ENCODE data around the gene ZBTB7C.

Gene ZBTB7C

DNA sequence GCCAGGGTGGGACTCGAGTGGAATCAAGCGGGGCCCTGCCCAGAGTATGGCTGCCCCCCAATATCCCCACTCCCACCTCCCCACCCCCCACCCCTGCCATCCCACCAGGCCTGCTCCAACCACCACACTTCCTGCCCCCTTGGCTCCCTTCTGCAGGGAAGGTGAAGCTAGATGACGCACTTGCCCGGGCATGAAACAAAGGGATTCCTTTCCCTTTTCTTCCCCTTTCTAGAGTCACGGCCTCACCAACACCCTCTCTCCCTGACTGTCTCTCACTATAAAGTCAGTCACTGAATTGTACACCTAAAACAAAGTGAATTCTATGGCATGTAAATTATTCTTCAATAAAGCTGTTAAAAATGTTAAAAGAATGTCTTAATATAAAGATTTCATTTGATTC lies 16.0 kb downstream of the ZBTB7C start:
- Histone ChIP-seq H3K27me3 (ENCODE audit: insufficient read depth, low read length) (peaks cover 9% of the 10 kb centered on the region), H3K4me3 (ENCODE audit: low read length) (no peak overlapping the region), H2AFZ (ENCODE audit: low read depth, low read length) (no peak overlapping the region), H3K36me3 (ENCODE audit: insufficient read depth, low read length) (no peaks in the 10 kb centered on the region), H3K4me1 (ENCODE audit: insufficient read depth, low read length) (no peaks in the 10 kb centered on the region), H3K9me3 (ENCODE audit: low read length) (no peaks in the 10 kb centered on the region)

DNA sequence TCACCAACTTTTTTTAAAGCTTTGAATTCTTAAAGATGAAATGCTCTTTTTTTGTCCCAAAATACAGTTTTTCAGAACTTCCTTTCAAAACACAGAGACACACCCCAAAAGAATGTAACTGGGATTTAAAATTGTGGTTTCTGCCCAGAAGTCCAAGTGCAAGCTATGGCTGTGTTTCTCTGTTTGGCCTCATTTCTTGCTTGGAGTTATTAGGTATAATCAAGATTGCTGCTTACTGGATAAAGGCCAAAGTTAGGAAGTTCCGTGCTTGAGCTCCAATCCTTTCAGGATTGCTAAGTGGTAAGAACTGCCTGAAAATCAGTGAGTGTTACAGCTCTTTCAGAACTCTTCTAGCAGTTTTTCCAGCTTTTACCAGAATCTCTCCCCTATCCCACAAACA lies 16.9 kb downstream of the ZBTB7C start:
- H2AFZ ChIP-seq (ENCODE audit: low read depth, low read length) = no peak overlapping the region

DNA sequence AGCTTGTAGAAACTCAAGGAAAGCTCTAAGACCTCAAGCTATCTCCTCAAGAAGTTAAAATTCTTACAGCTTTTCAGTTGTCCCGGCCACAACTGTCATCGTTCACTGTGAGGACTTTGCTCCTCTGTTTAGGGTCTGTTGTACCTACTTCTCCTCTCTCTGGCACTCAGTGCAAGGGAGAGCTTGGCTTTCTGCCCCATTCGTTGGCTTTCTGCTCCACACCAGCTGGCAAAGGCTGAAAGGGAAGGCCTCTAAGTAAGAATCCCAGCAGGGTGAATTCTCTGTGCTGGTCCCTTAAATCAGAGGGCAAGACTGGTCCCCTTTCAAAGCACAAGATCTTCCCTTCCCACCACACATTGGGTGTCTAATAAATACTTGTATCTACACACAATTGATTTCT lies 17.3 kb downstream of the ZBTB7C start:
- no peak overlapping the region for H2AFZ ChIP-seq (ENCODE audit: low read depth, low read length)
- no peak overlapping the region for H3K4me3 ChIP-seq (ENCODE audit: low read length)
- peaks cover 5% of the 10 kb centered on the region for H3K27me3 ChIP-seq (ENCODE audit: insufficient read depth, low read length)

More for the DNA sequence above, 16.9 kb downstream of the ZBTB7C start:
- Histone ChIP-seq H3K36me3 (ENCODE audit: insufficient read depth, low read length) (no peaks in the 10 kb centered on the region), H3K27me3 (ENCODE audit: insufficient read depth, low read length) (peaks cover 5% of the 10 kb centered on the region), H3K9me3 (ENCODE audit: low read length) (no peaks in the 10 kb centered on the region), H3K4me1 (ENCODE audit: insufficient read depth, low read length) (no peaks in the 10 kb centered on the region), H3K4me3 (ENCODE audit: low read length) (no peak overlapping the region)

GRCh38 chr18:48390641-48391040 lies 18.5 kb downstream of the ZBTB7C start:
- Histone ChIP-seq H3K36me3 (ENCODE audit: insufficient read depth, low read length) (no peaks in the 10 kb centered on the region), H3K4me1 (ENCODE audit: insufficient read depth, low read length) (no peaks in the 10 kb centered on the region), H3K4me3 (ENCODE audit: low read length) (no peak overlapping the region), H3K9me3 (ENCODE audit: low read length) (no peaks in the 10 kb centered on the region), H3K27me3 (ENCODE audit: insufficient read depth, low read length) (peaks cover 5% of the 10 kb centered on the region), H2AFZ (ENCODE audit: low read depth, low read length) (no peak overlapping the region)

More for the DNA sequence above, 17.3 kb downstream of the ZBTB7C start:
- Histone ChIP-seq H3K9me3 (ENCODE audit: low read length) (no peaks in the 10 kb centered on the region), H3K36me3 (ENCODE audit: insufficient read depth, low read length) (no peaks in the 10 kb centered on the region), H3K4me1 (ENCODE audit: insufficient read depth, low read length) (no peaks in the 10 kb centered on the region)

GRCh38 chr18:48388478-48388877 lies 20.7 kb downstream of the ZBTB7C start:
- no peak overlapping the region for H3K4me3 ChIP-seq (ENCODE audit: low read length)
- no peak overlapping the region for H2AFZ ChIP-seq (ENCODE audit: low read depth, low read length)
- H3K4me1 ChIP-seq (ENCODE audit: insufficient read depth, low read length) = no peaks in the 10 kb centered on the region
- peaks cover 5% of the 10 kb centered on the region for H3K27me3 ChIP-seq (ENCODE audit: insufficient read depth, low read length)
- H3K9me3 ChIP-seq (ENCODE audit: low read length) = no peaks in the 10 kb centered on the region
- no peaks in the 10 kb centered on the region for H3K36me3 ChIP-seq (ENCODE audit: insufficient read depth, low read length)

GRCh38 chr18:48387300-48387699 lies 21.9 kb downstream of the ZBTB7C start:
- Histone ChIP-seq H3K4me3 (ENCODE audit: low read length) (no peak overlapping the region), H3K27me3 (ENCODE audit: insufficient read depth, low read length) (peaks cover 5% of the 10 kb centered on the region), H2AFZ (ENCODE audit: low read depth, low read length) (no peak overlapping the region), H3K4me1 (ENCODE audit: insufficient read depth, low read length) (no peaks in the 10 kb centered on the region), H3K36me3 (ENCODE audit: insufficient read depth, low read length) (no peaks in the 10 kb centered on the region), H3K9me3 (ENCODE audit: low read length) (no peaks in the 10 kb centered on the region)

GRCh38 chr18:48385596-48385995 lies 23.6 kb downstream of the ZBTB7C start:
- Histone ChIP-seq H3K9me3 (ENCODE audit: low read length) (no peaks in the 10 kb centered on the region), H2AFZ (ENCODE audit: low read depth, low read length) (no peak overlapping the region), H3K4me3 (ENCODE audit: low read length) (no peak overlapping the region), H3K36me3 (ENCODE audit: insufficient read depth, low read length) (no peaks in the 10 kb centered on the region), H3K27me3 (ENCODE audit: insufficient read depth, low read length) (peaks cover 5% of the 10 kb centered on the region), H3K4me1 (ENCODE audit: insufficient read depth, low read length) (no peaks in the 10 kb centered on the region)

- no peak overlapping the region for H3K4me3 ChIP-seq (ENCODE audit: low read length)
- no peak overlapping the region for H2AFZ ChIP-seq (ENCODE audit: low read depth, low read length)
- peaks cover 9% of the 10 kb centered on the region for H3K27me3 ChIP-seq (ENCODE audit: insufficient read depth, low read length)
- H3K36me3 ChIP-seq (ENCODE audit: insufficient read depth, low read length) = no peaks in the 10 kb centered on the region
- no peaks in the 10 kb centered on the region for H3K4me1 ChIP-seq (ENCODE audit: insufficient read depth, low read length)
- H3K9me3 ChIP-seq (ENCODE audit: low read length) = no peaks in the 10 kb centered on the region
Observed at GRCh38 chr18:48376934-48377333, 32.2 kb downstream of the ZBTB7C start.

DNA sequence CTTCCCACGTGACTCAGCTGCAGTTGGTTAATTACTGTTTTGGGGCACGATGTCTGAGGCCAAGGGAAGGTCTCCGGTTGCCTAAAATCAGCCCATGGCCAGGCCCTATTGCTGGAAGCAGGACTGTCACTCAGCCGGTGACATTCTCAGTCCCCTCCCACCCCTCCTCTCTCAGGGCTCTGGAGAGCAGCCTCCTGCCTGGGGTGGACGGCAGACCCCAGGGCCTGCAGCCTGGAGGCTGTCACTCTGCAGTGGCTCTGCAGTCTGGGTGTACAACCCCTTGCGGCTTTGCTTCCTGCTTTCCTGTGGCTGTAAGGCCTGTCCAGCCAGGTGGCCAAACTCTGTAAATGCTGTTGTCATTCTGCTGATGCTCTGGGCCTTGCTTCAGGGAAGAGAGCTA lies 32.8 kb downstream of the ZBTB7C start:
- H3K4me1 ChIP-seq (ENCODE audit: insufficient read depth, low read length) = no peaks in the 10 kb centered on the region
- no peak overlapping the region for H2AFZ ChIP-seq (ENCODE audit: low read depth, low read length)
- peaks cover 5% of the 10 kb centered on the region for H3K27me3 ChIP-seq (ENCODE audit: insufficient read depth, low read length)
- H3K4me3 ChIP-seq (ENCODE audit: low read length) = no peak overlapping the region
- H3K36me3 ChIP-seq (ENCODE audit: insufficient read depth, low read length) = no peaks in the 10 kb centered on the region
- H3K9me3 ChIP-seq (ENCODE audit: low read length) = no peaks in the 10 kb centered on the region

- H2AFZ ChIP-seq (ENCODE audit: low read depth, low read length) = no peak overlapping the region
- H3K36me3 ChIP-seq (ENCODE audit: insufficient read depth, low read length) = no peaks in the 10 kb centered on the region
- H3K4me1 ChIP-seq (ENCODE audit: insufficient read depth, low read length) = no peaks in the 10 kb centered on the region
- H3K27me3 ChIP-seq (ENCODE audit: insufficient read depth, low read length) = peaks cover 5% of the 10 kb centered on the region
- no peak overlapping the region for H3K4me3 ChIP-seq (ENCODE audit: low read length)
- no peaks in the 10 kb centered on the region for H3K9me3 ChIP-seq (ENCODE audit: low read length)
Observed at GRCh38 chr18:48375150-48375800, 33.9 kb downstream of the ZBTB7C start.

DNA sequence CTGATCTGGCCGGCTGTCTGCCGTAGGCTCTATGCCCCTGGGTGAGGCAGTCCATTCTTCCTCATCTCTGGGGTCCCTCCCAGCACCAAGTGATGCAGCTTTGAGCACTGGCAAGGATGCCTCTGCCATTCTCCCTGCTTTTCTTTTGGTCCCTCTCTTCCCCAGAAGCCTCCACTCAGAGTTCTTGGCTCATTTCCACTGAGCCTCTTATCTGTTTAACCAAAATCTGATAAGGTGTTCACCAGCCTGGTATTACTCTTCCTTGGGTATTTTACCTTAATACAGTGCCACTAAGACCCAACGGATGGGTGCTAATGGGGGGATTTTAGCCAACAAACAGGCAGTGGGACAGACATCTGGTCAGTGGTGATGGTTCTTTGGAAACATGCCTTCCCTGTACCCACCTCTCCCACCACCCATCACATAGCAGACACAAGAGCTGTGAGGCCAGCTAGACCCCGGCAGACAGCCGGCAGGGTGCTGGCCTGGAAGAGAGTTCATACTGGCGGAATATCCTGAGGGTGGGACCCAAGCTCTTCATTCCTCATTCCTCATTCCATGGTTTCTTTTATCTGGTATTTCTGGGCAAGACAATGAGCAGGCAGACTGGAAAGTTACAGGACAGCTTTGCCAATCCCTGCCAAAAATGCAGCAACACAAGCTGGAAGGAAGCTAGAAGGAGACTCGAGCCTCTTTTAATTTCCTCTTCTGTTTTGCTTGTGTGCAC lies 34.6 kb downstream of the ZBTB7C start:
- H3K4me1 ChIP-seq (ENCODE audit: insufficient read depth, low read length) = no peaks in the 10 kb centered on the region
- peaks cover 5% of the 10 kb centered on the region for H3K27me3 ChIP-seq (ENCODE audit: insufficient read depth, low read length)
- no peaks in the 10 kb centered on the region for H3K36me3 ChIP-seq (ENCODE audit: insufficient read depth, low read length)
- H2AFZ ChIP-seq (ENCODE audit: low read depth, low read length) = no peak overlapping the region
- H3K9me3 ChIP-seq (ENCODE audit: low read length) = no peaks in the 10 kb centered on the region
- H3K4me3 ChIP-seq (ENCODE audit: low read length) = no peak overlapping the region

DNA sequence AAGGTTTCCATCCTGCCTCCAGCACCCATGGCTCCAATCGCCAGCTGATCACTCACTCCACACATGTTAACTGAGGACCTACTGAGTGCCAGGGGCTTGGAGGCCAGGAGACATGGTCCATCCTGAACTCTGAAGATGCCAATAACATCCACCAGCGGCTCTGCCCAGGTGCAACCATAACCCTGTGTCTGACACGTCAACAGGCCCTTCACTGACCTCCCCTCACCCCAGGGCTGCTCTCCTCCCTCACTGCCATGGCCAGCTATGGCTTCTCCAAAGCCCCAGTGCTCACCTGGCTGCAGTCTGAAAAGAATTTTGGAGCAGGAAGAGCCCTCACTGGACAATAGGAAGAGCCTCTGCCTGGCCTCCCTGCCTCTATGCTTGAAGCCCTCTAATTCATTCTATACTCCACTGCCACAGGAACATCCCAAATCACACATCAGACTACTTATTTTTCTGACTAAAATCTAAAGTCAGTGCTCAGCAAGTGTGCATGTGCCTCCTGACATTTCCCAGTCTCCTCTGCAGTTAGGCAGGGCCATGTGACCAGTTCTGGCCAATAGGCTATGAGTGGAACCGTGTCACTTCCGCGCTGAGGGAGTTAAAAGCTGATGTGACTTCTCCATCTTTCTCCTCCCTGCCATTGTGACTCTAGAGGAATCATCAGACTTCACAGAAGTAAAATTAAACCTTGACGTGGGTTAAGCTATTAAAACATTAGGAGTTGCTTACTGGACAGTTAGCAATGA lies 37.2 kb downstream of the ZBTB7C start:
- Histone ChIP-seq H3K4me3 (ENCODE audit: low read length) (no peak overlapping the region), H3K9me3 (ENCODE audit: low read length) (no peaks in the 10 kb centered on the region), H3K4me1 (ENCODE audit: insufficient read depth, low read length) (no peaks in the 10 kb centered on the region), H3K36me3 (ENCODE audit: insufficient read depth, low read length) (no peaks in the 10 kb centered on the region), H3K27me3 (ENCODE audit: insufficient read depth, low read length) (peaks cover 5% of the 10 kb centered on the region), H2AFZ (ENCODE audit: low read depth, low read length) (no peak overlapping the region)

DNA sequence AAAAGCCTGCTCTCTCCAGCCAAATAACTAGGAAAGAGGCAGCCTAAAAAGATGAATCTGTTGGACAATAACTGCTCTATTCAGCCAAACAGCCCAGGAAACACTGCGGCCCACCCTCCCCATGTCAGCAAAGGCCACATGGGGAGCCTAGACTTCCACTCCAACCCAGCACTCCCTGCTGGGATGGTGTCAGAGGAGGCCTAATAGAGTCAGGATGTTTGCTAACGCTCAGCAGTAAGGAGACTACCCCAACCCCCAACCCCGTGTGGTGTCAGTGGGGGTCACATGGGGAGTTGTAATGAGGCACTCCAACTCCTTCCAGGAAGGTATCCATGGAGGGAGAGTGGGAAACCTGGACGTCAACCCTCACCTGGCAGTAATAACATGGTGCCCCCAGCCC lies 41.6 kb downstream of the ZBTB7C start:
- Histone ChIP-seq H3K9me3 (ENCODE audit: low read length) (no peaks in the 10 kb centered on the region), H2AFZ (ENCODE audit: low read depth, low read length) (no peak overlapping the region), H3K27me3 (ENCODE audit: insufficient read depth, low read length) (no peaks in the 10 kb centered on the region), H3K4me1 (ENCODE audit: insufficient read depth, low read length) (no peaks in the 10 kb centered on the region), H3K4me3 (ENCODE audit: low read length) (no peak overlapping the region), H3K36me3 (ENCODE audit: insufficient read depth, low read length) (no peaks in the 10 kb centered on the region)
